Anterior cingulate cortex (tissue), 58 donors: Measurements from ENCODE around the gene DOP1B.

Source experiments
- DNase-seq, 58 donors: peaks; one replicate each; lab custom pipeline; 2025; lab: John Stamatoyannopoulos, UW

The DOP1B gene

DNA sequence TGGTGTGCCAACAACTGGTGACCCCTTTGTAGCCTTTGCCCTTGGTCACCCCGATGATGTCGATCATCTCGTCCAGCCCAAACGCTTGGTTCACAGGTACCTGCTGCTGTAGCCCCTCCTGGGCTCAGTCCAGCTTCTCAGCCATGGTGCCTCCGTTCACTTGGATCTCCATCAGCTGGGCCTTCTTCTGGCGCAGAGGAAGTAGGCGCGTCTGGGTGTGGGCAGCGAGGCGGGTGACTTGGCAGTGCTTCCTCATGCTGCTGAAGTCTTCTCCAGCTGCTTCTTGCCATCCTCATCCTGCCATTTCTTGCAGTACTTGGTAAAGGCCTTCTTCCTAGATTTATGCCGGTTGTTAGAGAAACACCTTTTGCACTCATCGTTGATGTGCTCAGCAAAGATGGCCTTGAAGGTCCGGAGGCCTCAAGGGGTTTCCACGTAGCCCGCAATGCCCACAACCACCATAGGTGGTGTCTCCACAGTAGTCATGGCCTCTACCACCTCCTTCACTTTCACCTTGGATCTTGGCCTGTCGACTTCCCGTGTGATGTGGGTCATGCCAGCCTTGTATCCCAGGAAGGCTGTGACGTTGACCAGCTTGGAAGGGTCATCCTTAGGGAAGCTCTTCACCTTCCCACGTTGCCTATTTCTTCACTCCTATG lies 13.0 kb downstream of the DOP1B start:
- DNase-seq, result peak in 18 of 58 donors; percentile 9 to 54 (median 26)

DNA sequence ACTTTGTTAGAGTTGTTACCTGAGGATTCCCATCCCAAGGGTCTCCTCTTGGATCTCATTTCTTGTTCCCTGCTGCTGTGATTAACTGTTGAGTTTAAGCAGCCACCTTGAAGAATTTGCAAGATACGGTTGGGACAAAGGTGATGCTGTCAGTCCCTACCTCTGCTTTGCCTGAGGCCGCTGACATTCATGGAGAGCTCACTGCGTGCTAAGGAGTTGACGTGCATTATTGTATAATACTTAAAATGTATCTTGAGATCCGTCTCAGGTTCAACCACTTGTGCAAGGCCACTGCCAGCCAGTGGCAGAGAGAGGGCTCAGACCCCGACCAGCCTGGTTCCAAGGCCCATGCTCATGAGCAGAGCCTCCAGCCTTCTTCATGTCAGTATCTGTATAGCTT lies 14.2 kb downstream of the DOP1B start:
- DNase-seq, result no peak

GRCh38 chr21:36171336-36171735 lies 14.7 kb downstream of the DOP1B start:
- DNase-seq, result no peak

GRCh38 chr21:36171741-36172331 lies 15.2 kb downstream of the DOP1B start:
- DNase-seq, result peak in 1 of 58 donors; percentile 36

DNA sequence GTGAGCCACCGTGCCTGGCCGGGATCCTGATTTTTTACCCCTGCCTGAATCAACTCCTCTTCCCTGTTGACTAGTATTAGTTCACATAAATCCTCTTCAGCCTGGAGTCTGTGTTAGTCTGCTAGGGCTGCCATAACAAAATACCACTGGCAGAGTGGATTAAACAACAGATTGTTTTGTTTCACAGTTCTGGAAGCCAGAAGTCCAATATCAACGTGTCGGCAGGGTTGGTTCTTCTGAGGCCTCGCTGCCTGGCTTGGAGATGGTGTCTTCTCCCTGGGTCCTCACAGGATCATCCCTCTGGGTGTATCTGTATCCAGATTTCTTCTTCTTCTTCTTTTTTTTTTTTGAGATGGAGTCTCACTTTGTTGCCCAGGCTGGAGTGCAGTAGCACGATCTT lies 18.2 kb downstream of the DOP1B start:
- DNase-seq, result no peak

GRCh38 chr21:36175771-36176565 lies 19.3 kb downstream of the DOP1B start:
- no peak for DNase-seq

DNA sequence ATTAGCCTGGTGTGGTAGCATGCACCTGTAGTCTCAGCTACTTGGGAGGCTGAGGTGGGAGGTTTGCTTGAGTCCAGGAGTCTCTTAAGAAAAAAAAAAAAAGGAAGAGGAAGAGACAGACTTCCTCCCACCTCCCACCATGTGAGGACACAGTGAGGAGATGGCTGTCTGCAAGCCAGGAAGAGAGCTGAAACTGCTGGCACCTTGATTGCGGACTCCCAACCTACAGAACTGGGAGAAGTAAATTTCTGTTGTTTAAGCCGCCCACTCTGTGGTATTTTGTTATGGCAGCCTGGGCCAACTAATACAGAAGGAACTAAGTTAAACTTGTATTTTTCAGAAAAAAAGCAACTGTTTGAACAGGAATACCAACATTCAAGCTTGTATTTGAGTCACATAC lies 21.7 kb downstream of the DOP1B start:
- DNase-seq, result no peak

DNA sequence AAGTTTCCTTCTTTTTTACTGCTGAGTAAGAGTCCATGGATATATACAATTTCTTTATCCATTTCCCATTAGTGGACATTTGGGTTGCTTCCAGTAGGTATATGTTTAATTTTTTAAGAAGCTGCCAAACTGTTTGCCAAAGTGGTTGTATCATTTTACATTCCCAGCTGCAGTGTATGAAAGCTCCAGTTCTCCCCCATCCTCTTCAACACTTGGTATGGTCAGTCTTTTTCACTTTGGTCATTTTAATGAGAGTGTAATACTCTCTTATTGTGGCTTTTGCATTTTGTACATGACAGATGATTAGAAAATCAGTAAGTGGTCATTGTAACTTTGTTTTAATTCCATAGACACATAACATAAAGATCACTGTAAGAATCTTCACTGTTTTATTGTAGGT lies 22.5 kb downstream of the DOP1B start:
- no peak for DNase-seq

GRCh38 chr21:36180963-36181362 lies 24.3 kb downstream of the DOP1B start:
- no peak for DNase-seq

DNA sequence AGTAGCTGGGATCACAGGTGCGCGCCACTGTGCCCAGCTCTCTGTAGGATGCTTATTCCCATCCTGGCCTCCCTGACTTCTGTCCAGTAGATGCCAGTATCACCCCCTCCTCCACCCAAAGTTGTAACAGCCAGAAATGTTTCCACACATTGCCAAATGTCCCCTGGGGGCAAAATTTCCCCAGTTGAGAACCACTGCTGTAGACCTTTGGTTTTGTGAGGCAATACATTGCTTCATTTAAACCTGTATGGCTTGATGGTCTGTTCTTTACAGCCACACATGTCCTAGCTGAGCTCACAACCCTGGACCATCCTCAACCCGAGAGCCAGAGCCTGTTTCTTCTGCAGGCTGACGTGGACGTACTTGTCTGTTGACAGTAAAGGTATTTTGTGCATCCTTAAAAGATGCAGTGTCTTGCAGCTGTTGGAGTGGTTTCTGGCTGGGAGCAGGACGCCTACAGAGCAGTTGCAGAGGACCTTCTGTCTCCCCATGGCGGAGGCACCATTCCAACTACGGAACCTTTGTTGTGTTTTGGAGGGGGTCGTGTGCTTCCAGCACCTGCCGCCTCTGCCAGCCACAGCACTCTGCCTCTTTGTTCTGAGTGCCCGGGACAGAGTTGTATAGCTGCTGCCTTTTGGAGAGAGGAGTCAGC lies 26.6 kb downstream of the DOP1B start:
- no peak for DNase-seq

GRCh38 chr21:36184545-36184944 lies 27.9 kb downstream of the DOP1B start:
- DNase-seq, result no peak

DNA sequence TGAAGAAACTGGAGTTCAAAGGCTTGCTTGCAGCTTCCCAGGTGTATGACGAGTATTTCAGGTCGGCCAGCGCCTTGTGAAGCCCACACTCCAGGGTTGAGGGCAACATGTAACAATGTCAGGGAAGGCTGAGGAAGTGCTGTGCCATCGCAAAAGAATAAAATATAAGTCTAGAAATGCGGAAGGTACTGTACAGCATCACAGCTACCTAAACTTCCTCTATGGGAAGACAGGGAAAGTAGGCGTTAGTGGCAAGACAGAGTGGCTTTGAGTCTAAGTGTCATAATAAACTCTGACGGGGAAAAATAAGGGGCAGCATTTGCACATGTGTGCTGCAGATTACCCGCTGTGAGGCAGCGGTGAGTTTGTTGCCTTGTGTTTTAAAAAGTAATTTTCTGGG lies 28.9 kb downstream of the DOP1B start:
- DNase-seq, result no peak

GRCh38 chr21:36186081-36186480 lies 29.5 kb downstream of the DOP1B start:
- DNase-seq, result no peak

DNA sequence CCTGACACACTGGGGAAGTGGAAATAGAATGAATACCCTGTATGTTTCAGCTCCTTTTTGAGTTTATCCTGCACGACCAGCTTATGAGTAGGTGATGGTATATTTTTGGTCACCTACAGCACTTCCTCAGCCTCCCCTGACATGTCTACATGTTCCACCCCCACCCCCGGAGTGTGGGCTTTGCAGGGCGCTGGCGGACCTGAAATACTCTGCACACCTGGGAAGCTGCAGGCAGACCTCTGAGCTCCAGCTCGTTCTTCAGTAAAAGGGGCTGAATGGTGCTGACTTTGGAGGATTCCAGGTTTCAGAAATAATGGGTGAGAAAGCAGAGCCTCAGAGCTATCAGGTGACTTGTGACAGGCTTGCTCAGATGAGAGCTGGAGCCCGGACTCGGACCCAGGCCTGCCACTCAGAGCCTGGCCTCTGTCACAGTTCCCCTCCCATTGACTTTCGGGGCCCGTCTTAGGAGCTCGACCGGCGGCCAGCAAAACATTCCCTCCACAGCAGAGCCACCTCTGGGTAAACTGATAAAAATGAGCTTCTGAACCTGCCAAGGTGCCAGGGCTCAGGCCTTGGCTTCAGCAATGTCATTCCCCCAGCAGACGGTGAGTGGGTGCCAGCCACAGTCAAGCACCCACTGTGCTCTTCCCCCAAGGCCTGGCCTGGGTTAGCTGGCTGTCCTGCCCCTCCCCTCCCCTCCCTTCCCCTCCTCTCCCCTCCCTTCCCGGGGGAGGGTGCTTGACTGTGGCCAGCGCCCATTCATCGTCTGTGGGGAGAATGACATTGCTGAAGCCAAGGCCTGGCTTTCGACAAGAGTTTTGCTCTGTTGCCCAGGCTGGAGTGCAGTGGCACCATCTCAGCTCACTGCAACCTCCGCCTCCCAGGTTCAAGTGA lies 30.1 kb downstream of the DOP1B start:
- no peak for DNase-seq

DNA sequence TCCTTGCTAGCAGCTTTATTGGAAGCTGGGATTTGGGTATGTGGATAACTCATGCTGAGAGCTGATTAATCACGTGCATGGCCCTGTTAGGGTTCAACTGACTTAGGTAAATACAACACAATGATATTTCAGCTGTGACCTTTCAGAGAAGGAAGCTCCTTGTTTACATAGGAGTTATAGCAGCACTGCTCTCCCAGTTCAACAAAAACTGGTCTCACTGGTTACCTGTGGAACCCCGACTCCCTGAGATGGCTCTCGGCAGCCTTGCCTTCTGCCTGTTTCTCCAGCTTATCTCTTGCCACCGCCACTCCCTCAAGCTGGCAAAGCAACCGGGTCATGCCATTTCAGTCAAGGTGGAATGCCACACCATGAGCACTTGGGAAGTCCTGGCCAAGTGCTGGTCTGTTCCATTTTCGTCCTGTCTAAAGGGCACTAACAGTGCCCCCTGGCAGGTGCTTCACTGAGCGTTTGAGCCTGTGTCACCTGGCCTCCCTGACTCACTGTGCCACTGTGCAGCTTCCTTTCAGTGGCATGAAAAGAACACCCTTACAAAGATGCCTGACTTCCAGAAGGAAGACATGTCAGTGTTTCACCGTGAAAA lies 31.6 kb downstream of the DOP1B start:
- peak in 2 of 58 donors; percentile 7 to 30 for DNase-seq

DNA sequence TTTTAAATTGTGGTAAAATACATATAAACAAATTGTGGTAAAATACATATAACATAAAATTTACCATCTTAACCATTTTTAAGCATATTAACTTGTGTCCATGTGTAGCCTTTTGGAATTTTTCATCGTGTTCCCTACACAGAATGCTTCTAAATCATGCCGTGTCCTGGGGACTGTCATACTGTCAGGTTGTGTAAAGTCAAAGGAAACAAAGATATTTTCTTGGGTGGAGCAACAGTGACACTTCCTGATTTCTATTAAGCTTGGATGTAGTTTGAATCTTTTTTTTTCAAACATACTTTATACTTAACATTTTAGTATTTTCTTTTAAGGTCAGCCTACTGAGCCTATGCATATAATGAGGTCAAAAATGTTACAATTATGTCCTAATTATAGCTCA lies 32.3 kb downstream of the DOP1B start:
- DNase-seq, result no peak

DNA sequence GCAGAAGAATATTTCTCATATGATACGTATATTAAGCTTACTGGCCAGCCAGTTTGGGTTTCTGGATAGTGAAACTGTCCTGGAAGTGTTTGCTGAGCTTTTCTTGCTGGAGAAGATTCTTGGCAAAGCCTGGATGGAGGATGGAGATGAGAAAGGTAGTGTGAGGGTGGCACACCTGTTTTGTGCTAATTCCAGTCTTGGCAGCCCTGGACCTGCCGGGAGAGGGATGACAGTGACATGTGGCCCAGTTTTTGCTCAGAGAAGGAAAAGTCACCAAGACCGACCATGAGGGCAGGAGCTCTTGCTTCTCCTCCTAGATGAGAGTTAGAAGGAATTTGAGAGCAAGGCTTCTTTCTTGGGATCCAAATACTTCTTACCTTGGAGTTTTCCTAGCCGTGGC lies 34.1 kb downstream of the DOP1B start:
- no peak for DNase-seq

- no peak for DNase-seq
Measured at GRCh38 chr21:36193200-36193599, 36.6 kb downstream of the DOP1B start.

DNA sequence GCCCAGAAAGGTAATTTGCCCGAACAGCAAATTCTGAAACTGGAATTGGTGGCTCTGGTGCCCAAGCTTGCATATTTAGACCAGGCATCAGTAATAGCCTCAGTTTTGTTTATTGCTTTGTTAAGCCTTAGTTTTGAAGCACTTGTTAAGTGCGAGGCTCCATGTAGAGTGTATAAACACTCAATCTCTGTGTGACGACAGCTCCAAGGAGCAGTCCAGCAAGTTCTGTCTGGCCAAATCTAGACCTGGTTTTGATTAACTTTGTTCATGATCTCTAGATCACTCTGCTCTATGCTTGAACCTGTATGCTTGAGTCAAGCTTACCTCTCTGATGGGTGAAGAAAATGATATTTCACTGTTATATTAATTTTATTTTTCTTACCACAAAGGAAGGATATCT lies 37.4 kb downstream of the DOP1B start:
- no peak for DNase-seq

- no peak for DNase-seq
Measured at GRCh38 chr21:36195613-36196012, 39.0 kb downstream of the DOP1B start.
